Stimulated activated CD8-positive, alpha-beta memory T cell treated with anti-CD3 and anti-CD28 coated beads, Interleukin-7, amount 100 ng/mL, for 4 hours (primary cell): Measurements from ENCODE around the gene KATNIP.
A peak's percentile ranks its signal among the peaks of the same experiment; 100 is the strongest.

Experiments
- DNase-seq, 2 donors: peaks; one replicate each; pipeline ENCODE4 v3.0.0-alpha.2; 2020; ENCODE audit warnings: low read depth in 2 of 2

The KATNIP gene

DNA sequence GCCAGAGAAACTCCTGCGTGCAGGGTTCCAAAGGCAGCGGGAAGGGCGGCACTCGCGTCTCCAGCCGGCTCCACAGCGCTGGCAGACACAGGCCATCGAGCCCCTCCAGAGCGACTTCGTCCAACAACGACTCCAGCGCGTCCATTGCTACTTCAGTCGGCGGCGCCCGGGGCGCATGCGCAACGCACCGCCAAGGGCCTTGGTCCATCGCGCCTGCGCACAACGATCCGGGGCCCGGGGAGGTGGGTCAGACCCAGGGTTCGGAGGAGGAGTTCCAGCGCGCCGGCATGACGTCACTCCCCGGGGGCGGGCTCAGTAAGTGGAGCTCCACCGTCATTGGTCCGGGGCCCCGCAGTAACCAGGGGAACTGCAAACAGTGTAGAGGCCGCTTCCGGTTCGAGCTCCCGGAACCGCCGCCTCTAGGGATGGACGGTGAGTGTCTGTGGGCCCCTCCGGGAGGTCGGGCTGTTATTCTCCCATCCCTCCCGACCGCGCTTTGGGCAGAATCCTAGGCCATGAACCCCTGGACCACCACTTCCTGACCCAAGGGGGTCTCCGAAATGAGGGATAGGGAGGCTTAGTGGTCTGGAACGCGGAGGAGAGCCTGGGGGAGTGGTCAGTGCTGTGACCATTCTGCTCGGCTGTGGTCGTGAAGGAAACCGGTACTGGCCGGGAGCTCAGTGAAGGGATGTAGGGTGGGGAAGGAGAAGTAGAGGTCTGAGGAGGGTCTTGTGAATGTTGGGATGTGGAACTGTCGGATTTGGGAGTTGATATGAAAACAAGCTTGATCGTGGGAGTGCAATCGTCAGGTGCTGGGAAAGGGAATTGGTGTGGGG lies at the start of gene KATNIP, which contains the start of gene GTF3C1:
TSS of gene KATNIP (plus strand) at position 399 of the 836 bp plus-strand sequence. CDS start at position 426, 27 bp downstream.
TSS of gene GTF3C1 (minus strand) at position 168 of the 836 bp plus-strand sequence. CDS start at position 145, 23 bp downstream.
- DNase-seq = peak; percentile 100

DNA sequence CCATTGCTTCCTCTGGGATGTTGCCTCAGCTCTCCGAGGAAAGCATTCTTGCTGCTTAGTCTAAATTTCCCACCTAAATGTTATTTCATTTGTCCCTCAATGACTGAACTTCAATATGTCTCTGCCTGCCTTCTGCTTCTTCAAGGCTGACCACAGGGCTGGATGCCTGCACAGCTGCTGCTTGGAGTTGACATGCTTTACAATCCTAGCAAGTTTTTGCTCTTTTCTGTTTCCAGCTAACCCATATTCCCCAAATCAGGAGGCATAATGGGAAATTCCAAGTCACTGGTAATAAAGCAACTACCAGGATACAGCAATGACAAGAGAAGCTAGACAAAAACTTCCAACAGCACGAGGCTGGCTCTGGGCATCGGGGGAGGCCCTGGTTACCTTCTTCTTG lies 49.1 kb upstream of the KATNIP start:
- DNase-seq = no peak

DNA sequence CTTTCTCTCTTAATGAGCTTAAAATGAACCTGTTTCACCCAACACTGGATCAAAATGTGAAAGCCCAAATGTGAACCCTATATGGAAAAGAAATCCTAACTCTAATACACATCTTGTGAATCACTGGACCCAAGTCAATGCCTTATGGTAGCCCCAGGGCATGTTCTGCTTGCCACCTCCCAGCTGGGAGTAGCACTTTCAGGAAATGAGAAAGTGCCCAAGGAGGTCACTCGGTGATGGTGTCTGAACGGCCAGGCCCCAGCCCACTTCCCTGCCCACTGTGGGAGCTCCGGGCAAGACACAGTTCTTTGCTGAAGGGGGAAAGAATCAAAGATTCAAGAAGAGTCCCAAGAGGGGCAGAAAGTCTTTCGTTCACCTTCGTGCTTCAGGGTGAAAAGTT lies 46.3 kb upstream of the KATNIP start:
- no peak for DNase-seq

DNA sequence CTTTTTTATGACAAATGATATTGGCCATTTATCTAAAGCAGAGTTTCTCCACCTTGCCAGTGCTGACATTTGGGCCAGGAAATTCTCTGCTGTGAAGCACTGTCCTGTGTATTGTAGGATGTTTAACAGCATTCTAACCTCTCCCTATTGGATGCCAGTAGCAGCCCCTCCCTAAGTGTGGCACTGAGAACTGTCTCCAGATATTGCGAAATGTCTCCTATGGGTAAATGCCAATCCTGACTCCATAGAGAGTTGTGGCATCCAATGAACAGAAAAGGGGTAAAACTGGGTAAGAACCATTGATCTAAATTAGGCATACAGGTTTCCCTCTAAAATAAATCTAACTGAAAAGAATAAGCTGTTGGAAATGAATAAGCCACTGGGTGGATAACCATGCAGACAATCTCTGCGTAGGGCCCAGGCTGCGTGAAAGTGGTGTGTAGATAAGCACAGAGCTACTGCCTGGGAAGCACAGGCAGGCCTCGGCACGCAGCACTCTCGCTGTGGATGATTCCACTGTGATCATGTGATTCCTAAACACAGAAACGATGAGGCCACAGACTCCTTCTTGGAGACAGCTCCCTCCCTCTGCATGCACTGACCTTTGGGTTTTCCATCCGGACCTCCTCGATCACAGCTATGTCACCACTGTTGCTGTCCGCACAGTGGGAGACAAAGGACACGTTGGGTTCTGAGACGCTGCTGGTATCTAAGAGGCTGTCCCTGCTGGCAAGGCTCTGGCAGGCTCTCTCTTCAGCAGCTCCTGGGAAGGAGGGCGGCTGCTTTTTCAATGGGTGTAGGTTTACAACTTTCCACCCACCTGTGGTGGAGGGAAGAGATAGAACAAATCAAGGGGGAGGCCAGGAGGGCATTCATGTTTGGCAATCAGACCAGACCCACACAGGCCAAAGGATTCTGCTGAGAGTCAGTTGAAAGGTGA lies 44.4 kb upstream of the KATNIP start:
- no peak for DNase-seq

DNA sequence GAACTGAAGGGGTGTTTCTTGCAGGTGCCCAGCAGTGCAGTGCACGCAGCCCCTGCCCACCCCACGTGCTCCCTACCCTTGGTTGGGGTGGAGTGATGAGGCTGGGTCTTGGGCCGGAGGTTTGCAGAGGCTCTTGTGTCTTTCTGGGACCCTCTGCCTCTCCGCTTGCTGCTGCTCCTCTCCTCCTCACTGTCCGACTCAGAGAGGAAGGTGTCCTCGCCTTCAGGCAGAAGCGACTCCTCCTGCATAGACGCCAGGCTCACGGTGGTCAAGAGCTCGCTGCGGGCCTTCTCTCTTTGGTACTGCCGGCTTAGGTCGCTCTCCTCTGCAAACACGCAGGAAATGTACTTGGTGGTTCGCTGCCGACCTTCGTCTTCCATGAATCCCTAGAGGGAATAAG lies 43.2 kb upstream of the KATNIP start:
- DNase-seq = no peak

DNA sequence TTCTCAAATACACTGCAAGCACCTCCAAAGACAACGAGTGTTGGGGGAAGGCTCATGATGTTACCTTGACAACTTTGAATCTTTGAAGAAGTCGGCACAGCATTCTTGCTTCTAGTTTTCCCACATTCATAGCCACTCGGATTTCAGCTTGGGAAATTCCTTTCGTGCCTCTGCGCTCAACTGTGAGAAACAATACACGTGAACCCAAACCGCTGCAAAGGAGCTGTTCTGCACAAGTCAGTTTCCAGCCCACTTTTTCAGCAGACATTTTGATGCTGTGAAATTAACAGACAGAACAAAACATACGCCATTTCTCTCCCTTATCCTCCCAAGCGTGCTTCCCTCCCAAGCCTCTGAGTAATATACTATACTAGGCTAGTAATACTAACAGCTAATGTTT lies 41.5 kb upstream of the KATNIP start:
- no peak for DNase-seq

DNA sequence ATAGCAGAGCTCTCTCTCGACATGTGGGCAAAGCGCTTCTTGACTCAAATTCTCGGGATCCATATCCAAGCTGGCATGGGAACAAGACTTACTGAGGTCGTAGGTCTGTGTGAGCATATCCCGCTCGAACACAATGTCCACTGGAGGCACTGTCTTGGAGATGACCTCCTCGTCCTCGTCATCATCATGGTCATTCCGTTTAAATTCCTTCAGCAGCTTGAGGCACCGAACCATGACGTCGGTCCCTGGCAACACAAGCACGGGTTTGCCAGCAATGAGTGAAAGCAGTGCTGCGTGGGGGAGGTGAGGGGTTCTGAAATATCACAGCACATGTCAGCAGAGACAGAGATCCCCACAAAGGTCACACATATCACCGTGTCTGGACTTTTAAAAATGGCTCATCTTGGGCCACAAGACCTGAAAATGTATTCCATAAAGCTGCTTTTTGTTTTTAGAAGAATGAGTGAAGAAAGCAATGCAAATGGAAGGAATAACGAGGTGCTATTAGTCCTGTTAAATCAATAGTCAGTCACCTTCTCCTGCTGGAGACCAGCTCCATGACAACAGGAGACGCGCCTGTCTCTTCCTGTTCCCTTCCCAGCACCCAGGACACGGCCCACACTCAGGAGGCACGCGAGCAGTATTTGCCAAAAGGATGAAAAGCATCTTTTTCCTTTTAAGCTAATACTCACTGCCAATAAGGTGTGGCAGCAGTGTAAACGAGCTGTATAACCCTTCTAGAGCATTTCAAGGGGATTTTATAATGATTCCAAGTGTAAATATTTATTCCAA lies 38.1 kb upstream of the KATNIP start:
- DNase-seq = no peak

DNA sequence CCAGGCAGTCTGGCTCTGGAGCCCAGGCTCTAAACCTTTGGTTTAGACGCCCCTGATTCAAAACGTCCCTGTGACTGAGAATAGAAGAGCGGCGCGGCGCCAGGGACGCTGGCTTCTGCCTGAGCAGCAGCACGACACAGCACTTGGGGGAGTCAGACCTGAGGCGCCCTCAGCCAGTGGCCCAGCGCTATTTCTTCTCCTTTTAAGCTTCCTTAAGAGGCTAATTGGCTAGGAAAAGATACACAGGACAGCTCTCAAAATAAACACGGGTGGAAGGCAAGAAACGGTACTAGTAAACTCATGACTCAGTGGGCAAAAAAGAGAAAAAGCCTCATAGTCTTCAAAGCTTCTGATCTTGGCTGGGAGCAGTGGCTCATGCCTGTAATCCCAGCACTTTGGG lies 35.1 kb upstream of the KATNIP start:
- no peak for DNase-seq

DNA sequence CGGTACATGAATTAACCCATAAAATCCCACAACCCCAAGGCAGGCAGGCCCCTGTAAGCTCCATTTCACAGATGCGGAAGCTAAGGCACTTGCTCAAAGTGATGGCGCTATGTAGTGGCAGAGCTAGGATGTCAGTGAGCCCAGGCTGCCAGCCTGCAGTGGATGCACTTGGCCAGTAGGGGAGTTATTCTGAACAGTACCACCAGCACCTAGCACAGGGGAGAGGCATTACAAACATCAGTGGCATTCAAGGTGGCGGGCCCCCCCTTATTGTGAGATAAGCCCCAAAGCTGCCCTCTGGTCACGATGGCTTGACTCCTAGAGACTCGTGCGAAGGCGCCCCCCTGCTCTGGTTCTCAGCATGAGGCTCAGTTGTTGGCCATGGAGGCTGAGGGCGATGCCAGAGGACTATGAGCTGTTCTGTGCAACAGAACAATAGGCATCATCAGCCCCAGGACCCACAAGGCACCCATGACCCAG lies 34.0 kb upstream of the KATNIP start:
- no peak for DNase-seq

DNA sequence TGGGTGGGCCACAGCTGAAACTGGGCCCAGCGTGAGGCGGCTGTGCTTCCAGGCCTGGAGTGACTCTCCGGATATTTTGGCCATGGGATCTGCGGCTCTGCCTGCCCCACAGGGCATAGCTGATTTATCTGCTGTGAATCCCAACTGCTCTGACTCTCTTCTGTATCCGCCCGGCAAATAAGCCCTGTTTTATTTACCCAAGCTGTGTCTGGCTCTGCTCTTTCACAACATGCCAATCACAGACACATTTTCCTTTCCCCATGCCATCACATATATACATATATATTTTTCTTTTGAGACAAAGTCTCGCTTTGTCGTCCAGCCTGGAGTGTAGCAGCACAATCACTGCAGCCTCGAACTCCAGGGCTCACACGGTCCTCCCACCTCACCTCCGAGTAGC lies 33.6 kb upstream of the KATNIP start:
- DNase-seq = no peak

DNA sequence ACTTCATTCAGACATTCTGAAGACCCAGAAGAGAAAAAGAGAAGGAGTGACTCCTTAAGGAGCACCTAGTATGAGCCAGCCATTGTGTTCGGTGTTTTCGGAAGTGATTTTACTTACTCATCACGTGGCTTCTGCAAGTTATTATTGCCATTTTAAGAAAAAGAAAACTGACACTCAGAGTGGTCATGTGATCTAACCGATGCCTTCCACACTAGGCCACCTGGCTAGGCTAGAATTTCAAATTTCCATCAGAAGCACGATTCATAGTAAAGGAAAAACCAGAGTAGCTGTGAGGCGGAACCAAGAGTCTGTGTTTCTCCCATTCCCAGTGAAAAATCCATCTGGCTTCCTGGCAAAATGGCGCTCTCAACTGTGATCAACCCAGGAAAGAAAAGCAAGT lies 32.3 kb upstream of the KATNIP start:
- DNase-seq = no peak

DNA sequence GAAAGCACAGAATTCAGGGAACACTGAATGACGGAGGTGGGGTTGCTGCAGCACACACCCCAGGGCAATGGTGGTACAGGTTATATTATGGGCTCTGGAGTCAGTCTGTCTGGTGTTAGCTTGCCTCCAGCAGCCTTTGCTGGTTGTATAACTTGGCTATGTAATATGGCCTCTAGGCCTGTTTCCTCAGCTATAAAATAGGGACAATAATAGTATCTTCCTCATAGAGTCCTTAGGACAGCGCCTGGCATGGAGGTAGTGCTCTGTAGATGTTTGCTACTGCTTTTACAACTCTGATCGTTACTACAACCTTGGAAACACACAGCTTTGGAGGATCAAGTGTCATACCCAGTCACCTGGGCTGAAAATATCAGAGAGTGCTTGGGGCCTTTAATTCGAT lies 31.7 kb upstream of the KATNIP start:
- DNase-seq = no peak

DNA sequence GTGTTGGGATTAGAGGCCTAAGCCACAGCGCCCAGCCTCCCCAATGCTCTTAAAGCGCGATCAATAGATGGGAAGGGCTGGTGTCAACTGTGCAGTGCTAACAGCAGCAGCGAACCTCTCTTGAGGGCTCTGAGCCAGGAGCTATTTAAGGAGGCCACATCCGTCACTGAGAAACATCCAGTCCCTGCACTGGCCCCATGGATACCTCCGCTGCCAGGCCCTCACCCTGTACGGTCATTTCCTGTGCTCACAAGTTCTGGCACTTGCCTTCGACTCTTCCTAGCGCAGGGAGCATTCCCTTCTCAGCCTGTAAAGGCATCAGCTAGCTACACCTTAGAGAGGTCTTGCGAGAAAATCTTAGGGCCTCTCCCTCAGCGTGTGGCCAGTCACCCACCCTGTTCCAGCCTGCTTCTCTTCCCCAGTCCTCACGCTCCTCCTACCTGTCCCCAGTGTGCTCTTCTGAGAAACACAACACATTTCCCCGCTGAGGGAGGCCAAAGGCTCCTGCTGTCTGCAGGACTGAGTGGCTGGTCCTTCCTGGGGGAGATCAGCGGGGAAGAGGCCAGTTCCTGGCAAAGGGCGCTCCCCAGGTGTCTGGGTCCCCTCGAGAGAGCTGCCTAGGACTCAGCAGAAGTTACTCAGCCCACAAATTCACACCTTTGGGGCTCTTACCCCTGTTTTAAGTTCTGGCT lies 28.8 kb upstream of the KATNIP start:
- DNase-seq = no peak

DNA sequence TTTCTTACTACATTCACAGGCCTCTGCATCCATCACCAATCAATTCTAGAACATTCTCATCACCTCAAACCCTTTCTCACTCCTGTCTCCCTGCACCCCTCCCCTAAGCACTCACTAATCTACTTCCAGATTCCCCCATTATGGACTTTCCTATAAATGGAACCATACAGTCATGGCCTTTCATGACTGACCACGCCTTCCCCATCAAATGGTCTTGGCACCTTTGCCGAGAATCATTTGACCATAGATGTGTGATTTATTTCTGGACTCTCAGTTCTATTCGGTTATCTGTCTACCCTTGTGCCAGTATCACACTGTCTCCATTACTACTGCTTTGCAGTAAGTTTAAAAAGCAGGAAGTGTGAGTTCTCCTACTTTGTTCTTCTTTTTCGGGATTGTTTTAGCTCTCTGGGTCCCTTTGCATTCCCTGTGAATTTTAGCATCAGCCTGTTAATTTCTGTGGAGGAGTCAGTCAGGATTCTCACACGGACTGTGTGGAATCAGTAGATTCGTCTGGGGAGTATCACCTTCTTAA lies 27.7 kb upstream of the KATNIP start:
- DNase-seq = no peak

DNA sequence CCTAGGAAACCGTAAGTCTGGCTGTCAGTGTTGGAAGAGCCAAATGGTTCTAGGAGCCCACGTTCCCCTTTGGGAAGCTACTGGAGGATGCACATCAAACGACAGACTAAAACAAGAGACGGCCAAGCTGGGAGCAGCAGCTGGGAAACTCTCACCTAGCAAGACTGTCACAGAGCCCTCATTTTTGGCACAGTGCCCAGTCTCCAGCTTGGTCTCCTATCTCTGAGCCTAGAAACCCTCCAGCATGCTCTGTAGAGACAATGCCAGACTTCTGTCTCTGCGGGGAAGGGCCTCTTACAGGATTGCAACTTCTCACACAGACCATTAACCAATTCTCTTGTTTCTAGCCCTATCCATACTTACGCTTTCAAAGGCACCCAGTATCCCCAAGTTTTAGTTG lies 23.8 kb upstream of the KATNIP start:
- DNase-seq = no peak

DNA sequence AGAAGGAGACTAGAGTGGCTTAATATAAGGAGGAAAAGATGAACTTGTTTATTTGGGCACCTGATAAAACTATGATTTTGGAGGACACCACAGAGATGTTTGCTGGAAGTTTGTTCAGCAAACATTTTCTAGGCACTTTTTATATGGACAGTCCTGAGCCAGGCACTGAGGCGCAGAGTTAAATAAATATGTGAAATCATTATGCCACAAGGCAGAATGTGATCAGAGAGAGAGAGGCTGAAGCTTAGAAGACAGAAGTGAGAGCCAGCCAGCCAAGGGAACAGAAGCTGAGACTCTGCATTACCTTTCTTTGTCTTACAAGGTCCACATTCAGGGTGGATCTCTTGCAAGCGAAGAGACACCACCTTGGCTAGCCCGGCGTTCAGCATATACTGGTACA lies 21.6 kb upstream of the KATNIP start:
- DNase-seq = no peak

DNA sequence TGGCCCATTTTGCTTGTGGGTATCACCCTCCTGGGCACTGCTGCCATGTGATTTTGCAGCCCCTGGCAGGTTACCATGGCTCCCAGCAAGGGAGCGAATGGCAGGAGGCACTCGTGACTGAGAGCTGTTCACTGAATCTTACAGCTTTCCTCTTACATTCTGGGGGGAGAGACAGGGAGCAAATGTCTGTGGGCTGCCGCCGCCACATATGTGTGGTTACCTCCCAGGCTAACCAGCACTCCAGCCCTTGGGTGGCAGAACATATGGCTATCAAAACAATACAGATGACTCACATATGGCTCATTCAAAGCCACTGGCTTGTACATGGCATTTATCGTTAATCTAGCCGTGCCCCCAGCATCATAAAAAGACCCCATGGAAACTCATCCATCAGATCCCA lies 20.0 kb upstream of the KATNIP start:
- DNase-seq = no peak

DNA sequence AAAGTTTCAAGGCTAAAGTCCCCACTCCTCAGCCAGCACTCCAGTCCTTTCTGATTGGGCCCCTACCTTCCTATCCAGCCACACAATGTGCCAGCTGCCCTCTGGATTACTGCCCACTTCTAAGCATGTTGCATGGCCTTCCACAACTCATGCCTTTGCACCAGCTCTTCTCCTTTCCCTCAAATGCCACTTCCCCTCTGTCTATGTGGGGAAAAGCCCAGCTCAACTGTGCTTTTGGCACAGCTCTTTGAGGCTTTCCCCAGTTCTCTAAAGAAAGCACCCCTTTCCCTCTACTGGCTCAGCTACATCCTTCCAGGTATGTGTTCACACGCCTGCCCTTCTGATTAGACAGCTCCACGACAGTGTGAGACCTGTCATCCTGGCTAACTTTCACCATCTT lies 18.8 kb upstream of the KATNIP start:
- DNase-seq = no peak

DNA sequence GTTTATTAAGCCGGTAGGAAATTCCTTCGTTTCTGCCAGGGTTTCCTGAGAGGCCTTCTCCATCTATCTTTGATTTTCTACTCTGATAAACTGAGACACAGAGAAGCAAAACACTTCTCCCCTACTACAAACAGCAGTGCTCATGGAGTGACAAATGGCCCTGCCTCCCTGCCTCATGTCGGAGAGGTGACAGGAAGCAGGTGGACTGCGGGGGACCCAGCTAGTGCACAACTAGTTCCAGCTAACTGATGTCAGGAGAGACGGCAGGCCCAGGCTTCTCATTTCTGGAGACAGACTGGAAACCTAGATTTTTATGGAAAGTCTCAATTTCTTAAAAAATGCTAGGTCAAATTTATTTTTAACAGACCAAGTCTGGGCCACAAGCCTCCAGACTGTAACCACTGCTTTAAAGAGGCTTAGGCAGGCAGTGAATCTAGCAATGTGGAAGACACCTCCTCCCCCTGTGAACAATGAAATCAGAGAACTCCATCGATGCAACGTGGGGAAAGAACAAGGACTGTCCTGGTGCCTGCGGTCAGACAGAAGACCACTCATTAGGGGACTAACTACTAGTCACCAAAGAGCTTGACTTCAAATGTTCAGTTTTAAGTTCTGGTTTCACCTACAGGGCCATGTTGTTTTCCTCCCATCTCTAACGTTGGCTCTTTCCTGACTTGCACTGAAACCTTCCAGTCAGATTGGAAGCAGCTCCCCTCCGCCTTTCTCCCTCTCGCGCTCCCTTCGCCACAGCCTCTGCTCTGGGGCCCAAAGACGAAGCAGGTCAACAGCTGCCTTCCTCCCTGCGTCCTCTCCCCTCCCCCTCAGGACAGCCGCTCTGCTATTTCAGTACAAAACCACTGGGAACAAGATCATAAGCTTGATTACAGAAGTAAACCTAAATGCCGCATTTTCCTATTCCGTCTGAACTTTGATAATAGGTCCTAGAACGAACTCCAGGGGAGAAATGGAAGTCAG lies 17.8 kb upstream of the KATNIP start:
- no peak for DNase-seq

DNA sequence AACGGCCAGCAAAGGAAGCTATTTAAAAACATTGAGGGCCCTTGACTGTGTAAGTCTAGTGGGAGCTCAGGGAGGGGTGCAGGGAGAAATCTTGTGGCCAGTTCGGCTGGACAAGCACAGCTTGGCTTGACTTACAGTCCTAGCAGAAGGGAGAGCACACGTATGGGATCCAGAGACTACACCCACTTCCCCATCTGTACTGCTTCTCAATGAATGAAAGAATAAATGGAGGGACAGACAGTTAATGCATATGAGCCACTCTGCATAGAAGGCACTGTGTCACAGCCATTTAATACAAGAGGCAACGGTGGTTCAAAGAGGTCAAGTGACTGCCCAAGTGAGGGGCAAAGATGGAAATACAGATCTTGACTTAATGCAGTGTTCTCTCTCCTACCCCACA lies 15.7 kb upstream of the KATNIP start:
- DNase-seq = no peak
